OCI-LY3 (cell line): ENCODE measurements around the gene WAS.

ENCODE experiments used
- CTCF ChIP-seq: fragments of 200-600, 300-600 bp; sonication (generic); IDR thresholded peaks from 2 replicates; pipeline ENCODE4 v1.5.1; 2014; ENCODE audit warnings: antibody characterized with exemption, low read length, low read depth
- EZH2phosphoT487 ChIP-seq: fragments of 200-600 bp; shearing (Covaris generic); IDR thresholded peaks from 2 replicates; pipeline ENCODE4 v1.6.1; 2018; ENCODE audit warnings: antibody characterized with exemption, mixed run types, low read depth

DNA sequence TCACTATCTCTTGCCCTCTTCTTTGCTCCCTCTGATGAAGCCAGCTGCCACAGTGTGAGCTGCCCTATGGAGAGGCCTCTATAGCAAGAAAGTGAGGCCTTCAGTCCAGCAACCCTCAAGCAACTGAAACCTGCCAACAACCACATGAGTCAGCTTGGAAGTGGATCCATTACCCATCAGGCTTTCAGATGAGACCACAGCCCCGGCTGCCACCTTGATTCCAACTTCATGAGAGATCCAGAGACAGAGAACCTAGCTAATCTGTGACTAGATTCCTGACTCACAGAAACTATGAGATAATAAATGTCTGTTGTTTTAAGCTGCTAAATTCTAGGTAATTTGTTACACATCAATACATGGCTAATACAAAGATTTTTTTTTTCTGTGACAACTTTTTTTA is 20.4 kb upstream of the WAS start:
- TF ChIP-seq CTCF (no peak), EZH2phosphoT487 (no peak)
